GM18505 (cell line): ENCODE data around the gene ACO1.

Source experiments
- ATAC-seq: cut with Tn5 transposase; IDR thresholded peaks from one replicate; pipeline ENCODE4 v1.9.1; 2021; ENCODE audit not compliant: unreplicated experiment
- POLR2A ChIP-seq: IDR thresholded peaks from 4 replicates; pipeline ENCODE4 v1.6.1; 2011; ENCODE audit warnings: borderline replicate concordance; ENCODE audit not compliant: insufficient read depth, insufficient read length; ENCODE audit errors: extremely low read depth

The ACO1 gene

GRCh38 chr9:32413424-32413823, 29.0 kb downstream of the ACO1 start:
- no peak for TF ChIP-seq POLR2A
- no peak for ATAC-seq

DNA sequence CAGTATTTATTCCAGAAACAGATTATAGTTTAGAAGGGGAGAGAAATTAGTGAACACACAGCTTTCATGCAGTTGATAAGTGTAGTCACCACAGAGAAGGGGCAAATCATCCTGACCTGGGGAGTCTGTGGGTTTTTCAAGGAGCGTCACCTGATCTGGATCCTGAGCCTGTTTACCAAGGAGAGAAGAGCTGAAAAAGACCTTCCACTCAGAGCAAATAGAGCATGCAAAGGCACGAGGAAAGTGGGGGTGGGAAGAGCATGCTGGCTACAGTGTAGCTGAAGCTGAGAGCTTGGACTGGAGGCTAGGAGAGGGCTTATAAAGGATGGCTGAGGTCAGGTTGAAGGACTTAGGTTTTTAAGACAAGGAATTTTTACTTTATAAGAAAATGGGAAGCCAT, 30.4 kb downstream of the ACO1 start:
- no peak for TF ChIP-seq POLR2A
- ATAC-seq = no peak

DNA sequence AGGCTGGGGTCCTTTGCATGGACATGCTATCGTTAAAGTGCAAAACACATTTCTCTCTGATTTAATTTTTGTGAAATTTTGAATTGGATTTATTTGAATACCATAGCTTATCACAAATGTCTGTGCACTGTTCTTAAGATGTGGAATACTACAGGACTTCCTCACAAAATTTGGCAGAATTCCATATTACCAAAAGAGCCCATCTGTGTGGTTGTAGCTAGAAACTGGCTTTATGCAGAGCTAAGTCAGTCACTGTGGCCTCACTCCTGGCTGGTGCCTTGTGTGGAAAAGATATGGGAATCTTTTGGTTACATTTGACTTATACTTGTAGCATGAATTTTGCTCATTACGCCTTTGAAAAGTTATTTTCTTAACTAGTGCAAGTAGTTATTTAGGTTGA, 35.5 kb downstream of the ACO1 start:
- no peak for TF ChIP-seq POLR2A
- no peak for ATAC-seq

DNA sequence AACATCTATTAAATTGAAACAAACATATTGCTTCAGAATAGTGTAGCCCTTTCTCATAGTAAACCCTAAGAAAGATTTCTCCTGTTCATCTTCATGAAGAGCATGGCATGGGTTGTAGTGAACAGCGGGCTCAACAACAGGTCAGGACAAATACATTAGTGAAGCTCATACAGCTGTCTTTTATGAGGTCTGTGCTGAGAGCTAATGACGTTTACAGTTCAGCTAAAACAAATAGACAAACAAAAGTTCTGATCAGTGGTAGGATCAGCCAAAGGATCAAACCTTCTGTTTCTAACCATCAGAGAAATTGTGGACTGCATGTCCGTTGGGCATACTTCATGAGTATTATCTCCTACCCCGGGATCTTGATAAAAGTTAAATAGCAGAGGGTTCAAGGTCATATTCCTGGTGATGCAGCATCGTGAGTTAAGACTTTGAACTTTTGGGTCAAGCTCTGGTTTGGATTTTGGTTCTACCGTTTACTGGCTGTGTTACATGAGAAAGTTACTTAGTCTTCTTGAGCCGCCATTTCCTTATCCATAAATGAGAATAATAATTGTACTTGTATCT, 37.9 kb downstream of the ACO1 start:
- ATAC-seq = no peak
- no peak for TF ChIP-seq POLR2A

- ATAC-seq = no peak
- no peak for TF ChIP-seq POLR2A
These were observed 38.9 kb downstream of the ACO1 start for GRCh38 chr9:32423371-32423770.

- no peak for ATAC-seq
- no peak for TF ChIP-seq POLR2A
These were observed 40.2 kb downstream of the ACO1 start for GRCh38 chr9:32424616-32425015.

GRCh38 chr9:32426278-32426939, 42.0 kb downstream of the ACO1 start:
- no peak for ATAC-seq
- no peak for TF ChIP-seq POLR2A

- ATAC-seq = no peak
- TF ChIP-seq POLR2A = no peak
These were observed 42.8 kb downstream of the ACO1 start for GRCh38 chr9:32427111-32427873.

- TF ChIP-seq POLR2A = no peak
- no peak for ATAC-seq
These were observed 46.3 kb downstream of the ACO1 start for GRCh38 chr9:32430720-32431119.

DNA sequence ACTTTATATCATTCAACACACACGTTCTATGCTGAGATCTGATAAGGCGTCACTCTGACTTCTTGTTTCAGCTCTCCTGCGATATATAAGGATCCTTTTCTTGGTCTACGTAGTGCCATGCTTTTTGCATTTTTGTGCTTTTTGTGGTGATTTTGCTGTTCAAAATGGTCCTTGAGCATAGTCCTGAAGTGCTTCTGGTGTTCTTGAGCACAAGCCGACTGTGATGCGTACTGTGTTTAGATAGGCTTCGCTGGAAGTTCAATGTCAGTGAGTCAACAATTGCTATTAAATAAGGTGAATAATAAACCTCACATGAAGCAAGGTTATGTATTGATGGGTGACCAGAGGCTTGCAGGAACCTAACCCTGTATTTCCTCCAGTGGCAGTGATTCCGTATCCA, 46.8 kb downstream of the ACO1 start:
- no peak for ATAC-seq
- no peak for TF ChIP-seq POLR2A

DNA sequence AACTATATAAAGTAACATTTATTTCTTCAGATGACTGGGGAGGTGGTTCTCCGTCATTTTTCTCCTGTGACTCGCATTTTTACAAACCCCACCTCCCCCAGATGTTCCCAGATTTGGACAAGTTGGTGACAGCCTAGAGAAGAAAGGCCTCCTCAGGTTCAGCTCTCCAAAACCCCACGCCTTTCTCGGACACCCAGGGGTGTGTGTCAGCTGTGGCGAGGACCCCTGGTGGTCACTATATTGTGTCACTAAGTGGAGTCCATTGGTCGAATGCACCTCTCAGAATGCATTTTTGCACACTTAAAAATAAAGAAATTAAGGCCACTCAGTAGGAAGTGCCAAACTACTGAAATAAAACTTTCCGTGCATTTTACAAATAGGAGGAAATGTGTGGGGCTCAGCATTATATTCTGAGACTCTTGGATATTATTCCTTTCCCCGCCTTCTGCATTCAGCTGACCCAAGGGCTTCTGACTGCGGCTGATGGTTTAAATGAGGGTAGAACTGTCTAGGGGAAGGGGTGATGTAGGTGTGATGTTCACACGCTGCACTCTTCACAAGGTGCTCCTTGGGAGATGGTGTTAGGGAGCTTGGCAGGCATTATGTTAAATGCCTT, 47.6 kb downstream of the ACO1 start:
- TF ChIP-seq POLR2A = no peak
- no peak for ATAC-seq

DNA sequence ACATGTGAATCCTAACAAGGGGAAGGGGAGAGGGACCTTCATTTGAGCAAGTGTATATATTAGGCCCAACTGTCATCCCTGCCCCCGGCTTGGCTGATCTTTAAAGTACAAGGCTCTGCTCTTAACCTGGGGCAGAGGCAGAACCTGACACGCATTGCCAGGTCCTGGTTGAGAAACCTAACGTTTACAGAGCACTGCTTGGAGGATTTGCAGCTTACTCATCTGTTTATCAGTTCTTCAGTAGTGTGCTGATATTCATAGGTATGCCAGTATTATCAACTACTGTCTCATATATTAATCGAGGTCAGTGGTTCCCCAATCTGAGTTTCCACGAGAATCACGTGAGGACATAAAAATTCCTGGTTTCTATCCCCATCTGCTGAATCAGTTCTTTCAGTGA, 50.4 kb downstream of the ACO1 start:
- no peak for TF ChIP-seq POLR2A
- ATAC-seq = no peak

DNA sequence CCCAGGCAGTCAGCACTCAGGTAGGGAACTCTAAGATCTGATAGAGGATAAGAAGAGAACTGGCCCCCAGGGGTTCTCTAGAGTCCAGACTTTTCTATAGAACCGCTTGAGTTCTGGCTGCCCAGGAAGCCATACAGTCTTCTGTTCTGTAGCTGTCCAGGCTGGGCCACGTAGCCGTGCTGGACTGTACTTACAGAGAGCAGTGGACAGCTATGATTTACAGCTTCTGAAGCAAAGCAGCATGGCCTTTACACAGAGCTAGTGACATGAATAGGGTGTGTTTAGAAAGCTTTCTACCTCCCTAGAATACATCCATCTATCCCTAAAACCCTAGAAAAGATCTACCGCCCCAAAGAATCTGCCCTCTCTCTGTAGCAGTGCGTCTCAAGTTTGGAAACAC, 57.2 kb downstream of the ACO1 start:
- ATAC-seq = no peak
- no peak for TF ChIP-seq POLR2A

GRCh38 chr9:32442433-32442832, 58.0 kb downstream of the ACO1 start:
- TF ChIP-seq POLR2A = no peak
- no peak for ATAC-seq
